Measurements from ENCODE around the gene KLHL36. TPM values are rescaled to one million over a fixed set of nuclear protein-coding genes. Genes with fewer than 3 reads are reported as not detected.

Gene KLHL36
- total and polyA plus RNA-seq, 9 of the 15 experiments (the other 6 are each of a cell fraction or from before 2014, with no cell fraction given), result 2.1 to 51.2 (median 18.5) TPM

DNA sequence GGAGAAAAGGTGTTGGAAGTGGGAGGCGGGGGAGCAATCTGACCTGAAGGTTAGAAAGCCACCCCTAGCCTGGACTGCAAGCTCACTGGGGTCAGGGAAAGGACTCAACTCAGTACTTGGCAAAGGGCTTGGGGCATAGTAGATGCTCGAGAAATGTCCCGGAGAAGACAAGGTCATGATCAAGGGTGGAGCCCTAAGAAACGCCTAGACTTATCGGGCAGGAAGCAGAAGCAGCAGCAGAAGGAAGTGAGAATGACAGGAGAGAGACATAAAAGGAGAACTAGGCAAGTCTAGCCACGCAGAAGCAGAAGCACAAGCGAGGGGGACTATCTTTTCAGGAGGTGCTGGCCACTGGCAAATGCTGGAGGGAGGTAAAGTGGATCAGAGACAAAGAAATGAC, 40.6 kb upstream of the KLHL36 start (continued):
- no peak for TF ChIP-seq MBD1 (CRISPR knock-in tag; IDR thresholded peaks at IDR 0.05)
- TF ChIP-seq CSDE1 (IDR thresholded peaks at IDR 0.05), result no peak
- peak in 1 of 2 experiments; percentile 32; a peak in 1 of 4 replicates for TF ChIP-seq MNT (conservative IDR thresholded peaks at IDR 0.05)
- peak; percentile 82 for TF ChIP-seq HDAC2 (IDR thresholded peaks at IDR 0.05)
- no peak for TF ChIP-seq ZSCAN29 (IDR thresholded peaks at IDR 0.05)
- TF ChIP-seq EGR1 (conservative IDR thresholded peaks at IDR 0.05), result no peak
- no peak for TF ChIP-seq PHF21A (IDR thresholded peaks at IDR 0.05; ENCODE audit: borderline replicate concordance, low read depth)
- no peak for TF ChIP-seq GABPB1 (CRISPR knock-in tag; IDR thresholded peaks at IDR 0.05)
- TF ChIP-seq TAF1 (IDR thresholded peaks at IDR 0.05; ENCODE audit: control insufficient read depth, extremely low read depth, insufficient read depth, low read length, severe bottlenecking), result no peak
- no peak for TF ChIP-seq ZFX (CRISPR knock-in tag; IDR thresholded peaks at IDR 0.05)
- no peak for TF ChIP-seq PTTG1 (tag; IDR thresholded peaks at IDR 0.05; ENCODE audit: low read depth)
- peak; percentile 75 for TF ChIP-seq NCOR1 (IDR thresholded peaks at IDR 0.05)
- peak; percentile 67 to 76; a peak in 3 of 4 replicates for TF ChIP-seq NRF1 (conservative IDR thresholded peaks at IDR 0.05 in 1 of 2, IDR thresholded peaks at IDR 0.05 in 1 of 2)
- TF ChIP-seq PATZ1 (CRISPR knock-in tag; IDR thresholded peaks at IDR 0.05; ENCODE audit: borderline replicate concordance), result no peak
- no peak for TF ChIP-seq HMGN3 (IDR thresholded peaks at IDR 0.05; ENCODE audit: borderline replicate concordance, extremely low read depth, insufficient read length, low read depth, low read length)
- TF ChIP-seq PURB (CRISPR knock-in tag; IDR thresholded peaks at IDR 0.05; ENCODE audit: low read depth), result no peak
- no peak for TF ChIP-seq RBM14 (IDR thresholded peaks at IDR 0.05; ENCODE audit: borderline replicate concordance, insufficient read depth, low read depth, low read length)
- no peak for TF ChIP-seq LCOR (CRISPR knock-in tag; IDR thresholded peaks at IDR 0.05)
- TF ChIP-seq STAT5B (CRISPR knock-in tag; IDR thresholded peaks at IDR 0.05), result no peak
- TF ChIP-seq LEF1 (IDR thresholded peaks at IDR 0.05), result peak; percentile 68; the same call in 1 of the 2 replicates
